Activated CD8-positive, alpha-beta memory T cell treated with anti-CD3 and anti-CD28 coated beads, Interleukin-2, amount 50 U/mL, for 1 hour (primary cell): ENCODE data around the gene NACA2.
"Not testable (repeated sequence)": the region's sequence is repeated elsewhere in the genome, so short reads cannot be mapped to it uniquely, and the experiment has no call there.

Source experiments
- DNase-seq: peaks from one replicate; pipeline ENCODE4 v3.0.0-alpha.2; 2020; ENCODE audit errors: extremely low read depth

Gene NACA2

GRCh38 chr17:61599608-61600007, 8.6 kb upstream of the NACA2 start:
- no peak for DNase-seq

DNA sequence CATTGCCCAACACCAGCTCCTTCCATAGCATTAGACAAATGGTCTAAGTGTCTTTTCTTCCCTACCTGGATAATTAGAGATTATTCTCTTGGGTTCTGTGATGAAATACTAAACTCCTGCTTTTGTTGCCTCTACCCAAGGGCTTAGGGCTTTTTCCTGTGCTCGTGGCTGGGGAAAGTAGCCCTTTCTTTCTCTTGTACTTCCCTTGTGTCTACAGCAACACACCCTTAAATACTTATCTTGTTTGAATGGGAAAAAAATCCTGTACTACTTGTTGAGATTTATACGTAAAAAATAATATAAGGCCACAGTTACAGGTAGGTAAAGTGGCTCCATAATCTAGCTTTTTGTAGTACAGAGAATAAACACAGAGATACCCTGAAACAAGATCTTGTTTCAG, 7.0 kb upstream of the NACA2 start:
- no peak for DNase-seq

- DNase-seq, result no peak
Measured at GRCh38 chr17:61597607-61598006, 6.6 kb upstream of the NACA2 start.

DNA sequence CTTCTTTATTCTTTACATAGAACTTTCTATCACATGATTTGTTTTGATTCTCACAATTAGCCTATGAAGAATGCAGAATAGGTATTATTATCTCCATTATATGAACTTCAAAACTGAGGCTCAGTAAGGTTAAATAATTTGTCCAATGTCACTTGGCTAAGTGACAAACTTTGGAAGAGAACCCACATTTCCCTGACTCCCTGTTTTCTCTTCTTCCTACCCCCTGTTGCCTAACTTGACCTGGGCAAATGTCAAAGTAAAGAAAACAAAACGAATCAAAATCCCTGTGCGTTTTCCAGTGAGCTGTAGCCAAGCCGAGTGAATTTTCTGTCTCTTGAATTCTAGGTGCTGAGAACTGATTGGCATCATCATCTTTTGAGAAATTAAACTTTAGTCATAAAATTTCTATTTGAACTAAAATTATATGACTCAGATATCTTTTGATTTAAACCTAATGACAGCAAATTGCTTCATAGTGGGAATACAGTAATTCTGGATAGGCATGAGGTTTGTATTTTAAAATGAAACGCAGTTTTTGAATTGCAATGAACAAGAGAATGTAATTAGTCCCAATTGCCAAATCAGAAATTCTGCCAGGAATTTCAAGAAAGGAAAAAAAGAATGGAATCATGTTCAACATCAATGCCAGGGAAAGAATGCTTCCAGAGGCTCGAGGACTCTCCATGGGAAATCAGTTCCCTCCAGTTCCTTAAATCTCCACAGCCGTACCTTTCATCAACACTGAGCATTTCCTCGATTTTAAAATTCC, 4.6 kb upstream of the NACA2 start:
- no peak for DNase-seq

DNA sequence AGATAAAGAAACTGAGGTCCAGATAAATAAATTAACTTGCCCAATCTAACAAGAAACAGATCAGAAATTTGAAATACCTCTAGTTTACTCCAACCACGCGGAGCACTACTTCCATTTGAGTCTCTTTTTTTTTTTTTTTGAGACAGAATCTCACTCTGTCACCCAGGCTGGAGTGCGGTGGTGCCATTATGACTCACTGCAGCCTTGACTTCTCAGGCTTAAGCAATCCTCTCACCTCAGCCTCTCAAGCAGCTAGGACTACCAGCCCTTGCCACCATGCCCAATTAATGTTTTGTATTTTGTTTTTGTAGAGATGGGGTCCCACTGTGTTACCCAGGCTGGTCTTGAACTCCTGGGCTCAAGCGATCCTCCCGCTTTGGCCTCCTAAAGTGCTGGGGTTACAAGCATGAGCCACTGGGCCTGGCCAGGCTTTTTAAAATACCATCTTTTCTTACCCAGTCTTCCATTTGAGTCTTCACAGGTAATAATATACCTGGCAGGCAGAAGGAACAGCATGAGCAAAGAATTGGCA, 3.3 kb upstream of the NACA2 start:
- DNase-seq, result no peak

GRCh38 chr17:61593426-61593825, 2.4 kb upstream of the NACA2 start:
- no peak for DNase-seq

DNA sequence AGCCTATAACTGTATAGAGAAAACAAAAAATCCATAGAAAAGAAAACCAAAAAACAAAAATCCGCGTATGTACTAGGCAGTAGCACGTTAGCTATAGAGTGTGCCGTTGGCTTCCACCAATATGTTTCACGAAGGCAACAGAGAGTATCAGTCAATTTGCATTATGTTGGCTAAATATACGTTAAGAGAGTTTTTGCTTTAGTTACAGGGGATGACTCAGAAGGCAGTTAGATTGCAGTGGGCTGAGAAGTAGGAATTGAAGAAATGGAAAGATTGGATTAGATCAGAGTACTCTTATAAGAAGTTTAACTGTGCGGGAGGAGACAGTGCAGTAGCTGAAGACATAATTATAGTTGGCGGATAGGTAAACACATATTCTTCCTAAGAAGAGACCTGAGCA, 911 bp upstream of the NACA2 start:
- DNase-seq, result no peak

- DNase-seq, result no peak
Measured at GRCh38 chr17:61589990-61590389, 1.0 kb downstream of the NACA2 start.

- DNase-seq, result no peak
Measured at GRCh38 chr17:61587807-61588660, 3.0 kb downstream of the NACA2 start.

- DNase-seq, result no peak
Measured at GRCh38 chr17:61587242-61587641, 3.8 kb downstream of the NACA2 start.

DNA sequence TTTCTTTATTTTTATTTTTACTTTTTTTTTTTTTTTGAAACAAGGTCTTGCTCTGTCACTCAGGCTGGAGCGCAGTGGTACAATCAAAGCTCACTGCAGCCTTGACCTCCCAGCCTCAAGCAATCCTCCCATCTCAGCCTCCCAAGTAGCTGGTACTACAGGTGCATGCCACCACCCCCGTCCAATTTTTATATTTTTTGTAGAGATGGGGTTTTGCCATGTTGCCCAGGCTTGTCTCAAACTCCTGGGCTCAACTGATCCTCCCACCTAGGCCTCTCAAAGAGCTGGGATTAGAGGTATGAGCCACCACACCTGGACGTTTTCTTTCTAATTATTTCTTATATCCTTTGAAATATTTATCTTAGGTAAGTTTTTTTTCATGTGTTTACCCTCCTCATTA, 4.4 kb downstream of the NACA2 start:
- DNase-seq, result not testable (repeated sequence)

DNA sequence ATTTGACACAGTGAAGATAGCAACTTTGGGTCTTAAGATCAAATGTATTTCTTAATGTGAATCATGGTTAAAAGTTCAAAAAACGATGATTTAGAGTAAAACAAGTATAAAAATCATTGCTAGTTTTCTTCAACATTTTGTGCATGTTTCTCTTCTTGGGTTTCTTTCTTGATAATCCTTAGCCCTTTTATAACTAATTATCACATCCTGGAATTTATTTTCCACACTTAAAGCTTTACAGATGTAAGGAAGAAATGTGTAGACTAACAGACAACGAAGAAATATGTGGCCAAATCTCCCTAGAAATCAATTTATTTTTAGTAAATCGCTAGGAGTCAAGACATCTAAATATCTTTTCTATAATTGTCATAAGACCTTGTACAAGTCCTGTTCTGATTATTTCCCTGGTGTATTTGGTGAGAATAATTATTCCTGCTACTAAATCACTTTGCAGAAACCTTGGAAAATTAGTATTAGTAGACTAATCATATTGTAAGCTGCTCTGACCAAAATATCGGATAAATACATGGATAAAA, 4.9 kb downstream of the NACA2 start:
- DNase-seq, result no peak

DNA sequence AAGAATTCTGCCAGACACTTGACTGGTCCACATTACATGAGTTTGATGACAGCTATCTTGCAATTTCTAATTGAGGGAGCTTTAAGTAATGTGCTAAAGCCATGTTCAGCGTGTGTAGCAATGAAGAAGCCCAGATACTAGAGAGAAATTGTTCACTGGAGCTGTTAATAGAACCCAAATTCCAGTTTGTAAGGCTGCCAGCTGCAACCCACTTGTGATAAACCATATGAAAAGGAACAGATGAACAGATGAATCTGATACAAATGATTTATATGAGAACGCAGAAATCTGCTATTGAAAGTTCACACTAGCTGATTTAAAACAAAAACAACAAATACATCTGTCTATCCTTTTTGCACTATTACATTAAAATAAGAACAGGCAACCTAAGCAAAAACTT, 6.2 kb downstream of the NACA2 start:
- DNase-seq, result no peak

GRCh38 chr17:61584266-61584665, 6.8 kb downstream of the NACA2 start:
- no peak for DNase-seq

DNA sequence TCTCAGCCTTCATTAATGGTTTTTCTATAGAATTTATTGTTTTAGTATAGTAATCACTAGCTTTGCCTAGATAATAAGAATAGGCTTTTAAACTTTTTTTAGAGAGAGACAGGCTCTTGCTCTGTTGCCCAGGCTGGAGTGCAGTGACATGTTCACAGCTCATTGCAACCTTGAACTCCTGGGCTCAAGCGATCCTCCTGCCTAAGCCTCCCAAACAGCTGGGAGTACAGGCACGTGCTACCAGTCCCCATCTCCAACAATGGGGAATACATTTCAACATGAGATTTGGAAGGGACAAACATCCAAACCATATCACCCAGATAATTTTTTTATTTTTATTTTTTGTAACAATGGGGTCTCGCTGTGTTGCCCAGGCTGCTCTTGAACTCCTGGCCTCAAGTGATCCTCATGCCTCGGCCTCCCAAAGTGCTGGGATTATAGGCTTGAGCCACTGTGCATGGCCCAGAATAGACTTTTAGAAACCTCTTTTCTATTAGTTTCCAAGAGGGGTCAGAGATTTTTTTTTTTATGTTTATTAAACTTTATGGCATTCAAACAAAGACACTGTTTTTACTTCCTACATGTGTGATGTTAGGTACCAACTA, 7.3 kb downstream of the NACA2 start:
- no peak for DNase-seq

DNA sequence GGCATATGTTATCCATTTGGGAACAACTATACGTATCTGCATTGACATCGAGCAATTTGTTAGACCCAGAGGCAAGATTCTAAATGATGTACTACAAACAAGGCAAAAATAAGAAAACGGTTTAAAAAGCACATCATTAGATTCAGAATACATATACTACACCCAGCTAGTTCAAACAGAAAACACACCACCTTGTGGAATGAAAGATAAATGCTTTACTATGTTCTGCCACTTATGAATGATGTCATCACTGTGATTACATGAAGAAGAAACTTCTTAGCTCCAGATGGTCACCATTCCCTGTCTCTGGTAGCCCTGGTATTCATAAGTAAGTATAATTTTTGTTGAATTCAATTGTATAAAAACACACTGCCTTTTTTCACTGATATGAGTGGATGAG, 7.8 kb downstream of the NACA2 start:
- DNase-seq, result no peak

DNA sequence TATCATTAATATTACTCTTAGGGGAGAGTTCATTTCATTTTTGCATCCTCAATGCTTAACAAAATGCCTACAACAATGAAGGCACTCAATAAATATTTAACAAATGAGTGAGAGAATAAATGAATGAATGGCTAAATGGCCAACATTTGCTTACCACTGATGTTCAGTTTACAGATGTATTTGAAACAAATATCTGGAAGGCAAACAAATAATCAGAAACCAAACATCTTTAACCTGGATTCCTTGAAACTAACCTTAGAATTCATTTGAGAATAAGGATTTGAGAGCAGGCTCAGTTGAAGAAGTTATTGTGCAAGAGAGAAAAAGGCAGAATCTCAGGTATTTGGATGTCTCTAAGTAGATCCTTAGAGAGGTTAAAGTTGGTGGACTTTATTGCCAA, 8.4 kb downstream of the NACA2 start:
- DNase-seq, result no peak

DNA sequence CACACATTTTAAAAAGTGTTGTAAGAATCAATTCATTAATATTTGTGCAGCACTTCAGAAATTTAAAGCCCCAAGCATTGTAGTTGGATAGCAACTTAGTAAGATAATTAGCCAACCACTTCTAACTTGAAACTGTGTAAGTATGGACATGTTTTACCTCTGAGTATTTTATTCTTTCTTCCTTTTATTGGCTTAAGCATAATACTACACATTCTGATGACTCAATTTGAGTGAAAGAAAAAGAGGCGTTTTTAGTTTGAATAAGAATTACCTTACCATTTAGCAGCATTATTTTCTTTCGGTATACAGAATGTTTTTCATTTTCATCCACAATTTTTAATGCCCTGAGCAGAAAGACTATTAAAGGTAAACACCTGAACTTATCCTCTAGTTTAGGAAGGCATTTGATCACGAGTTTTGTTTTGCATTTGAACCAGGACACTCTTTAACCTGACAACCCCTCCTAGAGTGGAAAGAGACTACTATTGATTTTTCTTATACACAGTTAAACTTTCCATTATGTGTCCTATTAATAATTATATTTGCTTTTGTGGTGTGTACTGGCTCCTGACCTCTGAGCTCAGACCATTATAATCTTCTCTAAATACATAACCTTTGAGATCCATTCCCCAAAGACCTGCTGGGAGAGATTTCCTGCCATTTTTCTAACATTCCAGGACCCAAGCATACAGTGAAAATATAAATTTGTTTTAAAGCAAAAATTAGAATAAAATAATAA, 9.2 kb downstream of the NACA2 start:
- DNase-seq, result no peak

DNA sequence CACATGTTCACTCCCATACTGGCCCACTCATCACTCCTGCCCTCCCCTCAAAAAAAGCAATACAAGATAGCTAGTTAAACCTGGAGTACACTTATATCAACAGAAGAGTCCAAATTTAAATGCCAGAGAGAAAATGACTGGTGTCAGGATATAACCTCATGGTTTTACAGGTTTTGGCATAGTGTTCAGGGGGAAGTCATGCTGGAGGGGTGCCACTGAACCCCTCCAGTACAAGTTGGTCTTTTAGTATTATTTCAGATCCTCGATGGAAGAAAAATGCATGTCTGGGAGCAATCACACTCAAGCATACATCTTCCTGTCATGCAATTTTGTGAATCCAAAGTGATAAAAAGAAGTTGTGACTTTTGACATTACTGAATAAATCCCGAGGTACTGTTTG, 10.5 kb downstream of the NACA2 start:
- no peak for DNase-seq

- no peak for DNase-seq
Measured at GRCh38 chr17:61579961-61580360, 11.1 kb downstream of the NACA2 start.

DNA sequence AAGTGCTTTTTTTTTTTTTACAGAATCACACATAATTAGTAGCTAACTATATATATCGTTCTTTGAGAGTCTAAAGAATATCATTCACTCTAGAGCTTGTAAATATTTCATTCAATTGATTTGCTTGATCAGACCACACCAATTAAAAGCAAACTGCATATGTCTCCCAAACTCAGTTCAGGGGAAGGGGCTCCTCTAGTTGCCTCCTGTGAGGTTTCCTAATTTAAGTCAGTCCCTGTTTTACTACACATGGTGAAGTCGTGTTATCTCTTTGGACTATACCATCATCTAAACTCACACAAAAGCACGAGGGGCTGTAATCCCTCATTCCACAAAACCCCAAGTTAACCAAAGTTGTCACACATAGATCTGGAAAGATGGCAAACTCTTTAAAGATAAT, 11.7 kb downstream of the NACA2 start:
- DNase-seq, result no peak

DNA sequence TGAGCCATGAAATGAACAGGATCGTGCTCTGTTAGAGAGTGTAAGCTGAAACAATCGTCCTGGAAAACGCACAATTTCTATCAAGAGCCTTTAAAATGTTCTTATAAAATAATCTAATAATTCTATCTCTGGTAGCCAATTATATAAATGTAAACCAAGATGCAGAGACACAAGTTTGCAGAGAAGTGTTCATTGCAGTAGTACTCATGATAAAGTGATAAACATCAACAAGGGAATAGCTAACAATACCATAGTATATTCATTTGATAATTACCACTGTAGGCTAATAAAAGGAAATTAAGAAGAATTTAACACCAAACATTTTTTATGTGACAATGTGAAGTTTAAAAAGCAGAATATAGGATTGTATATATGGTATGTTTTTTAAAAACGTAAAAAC, 12.4 kb downstream of the NACA2 start:
- no peak for DNase-seq
